NCI-H345 (cell line): Measurements from ENCODE around the gene BFSP2.

ENCODE experiments used
- DNase-seq: peaks from one replicate; lab custom pipeline; 2025; lab: John Stamatoyannopoulos, UW

Gene BFSP2

DNA sequence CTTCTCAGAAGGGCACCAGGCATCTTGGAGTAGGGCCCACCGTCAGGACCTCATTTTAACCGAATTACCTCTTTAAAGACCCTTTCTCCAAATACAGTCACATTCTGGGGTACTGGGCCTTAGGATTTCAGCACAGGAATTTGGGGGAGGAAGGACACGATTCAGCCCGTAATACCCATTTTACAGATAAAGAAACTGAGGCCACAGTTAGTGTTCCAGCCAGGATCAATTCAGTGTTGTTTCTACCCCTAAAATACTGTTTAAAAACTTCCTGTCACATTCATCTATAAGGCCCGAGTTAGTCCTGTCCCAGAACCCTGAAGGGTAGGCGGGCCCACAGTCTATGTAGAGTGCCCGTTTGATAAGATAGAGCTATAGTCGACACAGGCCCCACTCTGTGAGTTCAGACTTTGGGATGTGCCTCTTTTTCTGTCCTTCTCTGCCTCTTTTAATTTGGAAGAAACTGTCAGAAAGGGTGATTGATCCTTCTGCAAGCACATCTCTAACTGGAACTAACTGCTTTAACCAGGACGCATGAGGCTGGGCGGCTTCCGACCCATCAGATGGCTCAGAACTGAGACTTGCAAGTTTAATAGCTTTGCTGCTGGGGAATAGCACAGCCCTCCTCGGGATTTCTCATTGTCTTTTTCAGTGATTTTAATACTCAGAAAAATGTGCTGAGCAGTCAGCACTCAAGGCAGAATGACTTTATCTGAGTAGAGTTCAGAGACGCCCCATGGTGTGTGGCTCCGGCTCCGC, 19.5 kb downstream of the BFSP2 start:
- DNase-seq, result no peak

DNA sequence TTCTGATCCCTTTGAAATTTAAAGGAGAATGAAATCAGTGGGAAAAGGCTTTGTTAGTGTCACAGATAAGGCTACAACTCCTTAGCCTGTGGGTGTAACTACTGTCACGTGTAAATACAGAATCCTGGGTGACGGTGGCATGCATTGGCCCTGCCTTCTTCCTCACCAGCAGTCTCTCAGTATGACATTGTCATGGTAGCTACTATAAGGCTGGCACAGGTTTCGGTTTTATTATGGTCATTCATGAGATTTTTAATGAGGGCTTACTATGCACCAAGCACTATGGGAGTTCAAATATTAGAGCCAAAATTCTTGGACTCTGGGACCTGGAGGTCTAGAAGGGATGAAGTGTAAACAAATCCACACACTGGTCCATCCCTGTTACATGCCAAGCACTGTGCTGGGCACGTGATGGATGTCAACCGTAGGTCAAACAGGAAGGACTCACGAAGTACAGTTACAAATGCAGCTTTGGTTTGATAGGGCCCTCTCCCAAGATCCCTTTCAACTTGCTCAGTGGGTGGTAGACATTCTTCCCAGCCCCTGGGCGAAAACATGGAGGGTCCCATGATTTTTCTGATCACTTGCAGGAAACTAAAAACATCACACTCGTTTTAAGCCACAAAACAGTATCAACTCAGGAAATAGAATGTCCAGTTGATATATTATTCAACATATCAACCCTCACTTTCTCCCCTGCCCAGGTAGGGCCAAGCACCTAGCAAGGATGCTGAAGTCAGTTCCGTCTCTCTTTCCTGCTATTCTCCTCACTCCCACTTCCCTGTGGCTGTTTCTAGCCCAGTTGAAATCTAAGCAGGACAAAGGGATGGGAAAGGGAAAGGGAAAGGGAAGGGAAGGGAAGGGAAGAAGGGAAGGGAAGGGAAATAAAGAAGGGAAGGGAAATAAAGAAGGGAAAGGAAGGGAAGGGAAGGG, 25.3 kb downstream of the BFSP2 start:
- DNase-seq, result no peak

DNA sequence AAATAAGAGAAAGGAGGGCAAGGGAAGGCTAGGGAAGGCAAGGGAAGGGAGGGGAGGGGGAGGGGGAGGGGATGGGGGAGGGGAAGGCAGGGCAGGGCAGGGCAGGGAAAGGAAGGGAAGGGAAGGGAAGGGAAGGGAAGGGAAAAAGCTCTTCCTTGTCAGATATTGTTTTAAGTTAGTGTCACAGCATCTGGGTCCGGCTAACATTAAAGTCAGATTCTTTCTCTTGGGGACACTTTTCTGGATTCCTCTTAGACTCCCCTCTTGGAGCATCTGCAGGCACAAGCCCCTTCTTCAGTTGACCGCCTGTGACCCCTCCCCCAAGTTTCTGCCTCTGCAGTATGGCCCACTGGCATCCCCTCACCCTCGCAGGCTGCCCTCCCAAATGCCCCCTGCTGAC, 26.0 kb downstream of the BFSP2 start:
- no peak for DNase-seq

DNA sequence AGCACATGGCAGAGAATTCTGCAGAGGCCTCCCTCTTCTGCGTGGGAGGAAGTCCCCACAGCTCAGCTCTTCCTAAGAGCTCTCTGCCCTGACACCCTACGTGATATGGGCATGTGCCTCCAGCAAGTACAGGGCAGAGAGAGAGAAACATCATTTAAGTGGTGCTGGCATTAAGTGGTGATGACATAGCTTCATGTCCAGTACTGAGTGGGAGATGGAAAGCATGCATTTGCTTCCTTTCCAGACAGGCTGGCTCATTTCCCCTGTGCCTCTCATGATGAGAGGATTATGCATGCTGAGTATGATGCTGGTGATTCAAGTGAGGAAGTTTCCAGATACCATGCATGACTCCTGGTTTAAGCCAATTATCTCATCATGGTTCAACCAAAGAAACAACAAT, 26.9 kb downstream of the BFSP2 start:
- DNase-seq, result no peak

DNA sequence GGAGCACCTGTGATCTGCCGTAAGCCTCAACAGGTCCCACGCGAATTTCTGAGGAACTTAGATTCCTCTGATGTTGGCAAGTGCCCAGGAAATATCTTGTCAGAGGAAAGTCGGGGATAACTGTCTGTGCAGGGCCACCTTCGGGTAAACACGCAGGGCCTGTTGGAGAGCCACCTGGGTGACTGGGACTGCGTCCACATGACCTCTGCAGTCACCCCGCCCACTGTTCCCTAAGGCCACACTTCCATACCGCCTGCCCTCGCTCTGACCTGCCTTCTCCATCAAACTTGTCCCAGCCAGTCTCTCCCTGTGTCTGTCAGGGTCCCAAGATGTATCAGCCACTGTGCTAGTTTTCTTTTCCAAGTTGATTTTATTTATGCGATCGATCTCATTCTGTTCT, 28.7 kb downstream of the BFSP2 start:
- DNase-seq, result no peak

DNA sequence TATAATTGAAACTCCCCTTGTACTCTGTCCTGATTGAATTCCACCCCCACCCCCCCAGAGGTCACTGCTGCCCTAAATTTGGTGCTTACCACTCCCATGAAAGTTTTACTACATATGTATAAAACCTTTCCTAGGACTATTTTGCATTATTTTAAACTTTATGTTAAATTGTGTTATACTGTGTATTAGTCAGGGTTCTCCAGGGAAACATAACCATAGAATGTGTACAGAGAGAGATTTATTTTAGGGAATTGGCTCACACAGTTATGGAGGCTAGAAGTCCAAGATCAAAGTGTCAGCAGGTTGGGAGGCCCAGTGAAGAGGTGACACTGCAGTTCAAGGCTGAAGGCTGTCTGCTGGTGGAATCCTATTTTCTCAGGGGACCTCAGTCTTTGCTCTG, 29.2 kb downstream of the BFSP2 start:
- DNase-seq, result no peak

DNA sequence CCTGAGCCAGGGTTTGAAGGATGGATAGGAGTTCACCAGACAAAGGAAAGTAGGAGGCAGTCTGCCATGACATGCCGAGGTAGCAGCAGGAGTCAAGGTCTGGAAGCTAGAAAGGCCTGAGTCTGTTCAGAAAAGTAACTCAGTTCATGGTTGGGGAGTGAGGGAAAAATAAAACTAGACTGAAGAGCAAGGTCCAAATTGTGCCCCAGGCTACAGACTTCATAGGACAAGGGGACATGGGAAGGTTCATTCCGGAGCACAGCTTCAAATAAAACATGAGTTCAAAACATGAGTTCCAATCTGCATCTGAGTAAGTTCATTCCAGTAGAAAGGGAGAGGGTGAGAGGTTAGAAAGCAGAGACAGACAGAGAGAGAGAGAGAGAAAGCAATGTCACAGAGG, 39.7 kb downstream of the BFSP2 start:
- DNase-seq, result no peak

DNA sequence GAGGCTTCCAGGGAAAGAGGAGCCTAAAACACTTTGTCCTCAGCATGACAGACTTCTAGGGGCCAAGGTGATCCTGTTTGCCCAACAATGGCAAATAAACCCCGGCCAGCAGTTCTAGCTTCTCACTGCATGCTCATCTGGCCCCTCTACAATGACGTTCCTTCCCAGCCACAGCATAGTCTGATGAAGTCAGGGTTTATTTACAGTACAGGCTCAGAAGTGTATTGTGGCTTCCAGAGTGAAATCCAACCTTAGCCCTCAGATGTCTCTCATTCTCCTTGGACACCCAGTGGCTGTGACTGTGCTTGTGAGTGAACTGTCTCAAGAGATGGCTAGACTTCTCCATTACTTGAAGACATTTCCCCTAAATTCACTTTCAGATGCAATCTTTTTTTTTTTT, 40.8 kb downstream of the BFSP2 start:
- no peak for DNase-seq

DNA sequence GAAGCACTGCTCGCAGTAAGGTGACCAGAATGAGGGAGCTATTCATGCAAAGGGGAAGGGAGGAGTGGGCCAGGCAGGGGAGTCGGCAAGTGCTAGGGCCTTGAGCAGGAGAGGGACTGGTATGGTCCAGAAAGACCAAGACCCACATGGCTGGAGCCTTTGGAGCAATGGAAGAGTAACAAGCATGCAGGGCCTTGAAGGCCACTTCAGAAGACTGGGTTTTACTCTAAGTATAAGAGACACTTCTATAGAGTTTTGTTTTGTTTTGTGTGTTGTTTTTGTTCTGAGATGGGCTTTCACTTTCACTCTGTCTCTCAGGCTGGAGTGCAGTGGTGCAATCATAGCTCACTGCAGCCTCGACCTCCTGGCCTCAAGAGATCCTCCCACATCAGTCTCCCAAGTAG, 42.0 kb downstream of the BFSP2 start:
- DNase-seq, result no peak

DNA sequence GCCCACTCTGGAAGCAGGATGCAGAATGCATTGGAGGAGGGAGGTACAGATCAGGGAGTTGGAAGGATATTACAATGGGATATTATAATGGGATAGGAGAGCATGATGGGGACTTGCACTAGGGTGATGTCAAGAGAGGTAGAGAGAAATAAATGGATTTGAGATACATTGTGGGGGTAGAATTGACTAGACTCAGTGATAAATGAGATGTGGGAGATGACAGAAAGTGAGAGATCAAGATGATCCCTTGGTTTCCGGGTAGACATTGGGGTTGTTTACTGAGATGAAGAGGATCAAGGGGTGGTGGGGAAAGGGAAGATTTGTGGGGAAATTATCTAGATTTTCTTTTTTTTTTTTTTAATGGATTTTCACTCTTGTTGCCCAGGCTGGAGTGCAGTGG, 42.7 kb downstream of the BFSP2 start:
- DNase-seq, result no peak

DNA sequence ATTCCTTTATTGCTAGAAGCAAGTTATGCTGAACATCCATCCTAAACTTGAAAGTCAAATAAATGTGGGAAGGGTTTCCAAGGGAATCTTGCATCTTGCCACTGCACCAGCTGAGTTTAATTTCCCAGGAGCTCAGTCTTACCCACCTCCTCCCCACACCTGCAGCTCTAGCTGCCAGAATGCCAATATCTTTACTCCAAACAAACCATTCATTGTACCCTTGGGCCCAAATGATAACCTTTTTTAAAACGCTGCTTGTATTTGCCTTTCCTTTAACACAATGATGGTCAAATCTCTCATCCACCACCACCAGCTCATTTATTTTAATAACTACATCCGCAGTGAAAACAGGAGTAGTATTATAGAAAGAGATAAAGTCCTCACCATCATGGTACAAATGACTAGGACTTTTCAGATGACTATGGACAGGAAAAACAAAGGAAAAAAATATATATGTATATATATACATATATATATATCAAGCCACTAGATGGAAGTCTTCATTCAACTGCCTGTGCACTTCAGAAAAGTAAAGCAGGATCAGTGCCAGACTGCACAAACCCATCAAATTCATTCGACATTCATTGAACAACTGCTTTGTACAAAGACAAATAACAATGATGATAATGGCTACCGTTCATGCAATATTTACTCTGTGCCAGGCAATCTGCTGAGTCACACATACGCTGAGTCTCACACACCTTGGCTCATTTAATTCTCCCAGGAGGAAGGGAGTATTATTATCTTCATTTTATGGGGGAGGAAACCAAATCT, 44.0 kb downstream of the BFSP2 start:
- DNase-seq, result peak; percentile 29

DNA sequence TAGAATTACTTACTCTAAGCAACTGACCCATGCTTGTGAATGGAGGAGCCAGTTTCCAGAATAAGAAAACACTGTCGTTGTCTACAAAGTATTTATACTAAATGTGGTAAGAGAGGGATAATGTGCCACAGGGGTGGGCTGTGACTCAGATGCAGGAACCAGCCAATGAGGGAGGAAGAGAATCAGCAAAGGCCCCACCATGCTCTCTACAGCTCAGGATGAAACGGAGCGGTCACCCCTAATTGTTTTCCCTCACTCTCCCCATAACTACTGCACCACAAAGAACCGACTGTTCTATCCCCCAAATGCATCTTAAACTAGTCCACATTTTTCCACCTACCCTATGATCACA, 44.5 kb downstream of the BFSP2 start:
- DNase-seq, result no peak

DNA sequence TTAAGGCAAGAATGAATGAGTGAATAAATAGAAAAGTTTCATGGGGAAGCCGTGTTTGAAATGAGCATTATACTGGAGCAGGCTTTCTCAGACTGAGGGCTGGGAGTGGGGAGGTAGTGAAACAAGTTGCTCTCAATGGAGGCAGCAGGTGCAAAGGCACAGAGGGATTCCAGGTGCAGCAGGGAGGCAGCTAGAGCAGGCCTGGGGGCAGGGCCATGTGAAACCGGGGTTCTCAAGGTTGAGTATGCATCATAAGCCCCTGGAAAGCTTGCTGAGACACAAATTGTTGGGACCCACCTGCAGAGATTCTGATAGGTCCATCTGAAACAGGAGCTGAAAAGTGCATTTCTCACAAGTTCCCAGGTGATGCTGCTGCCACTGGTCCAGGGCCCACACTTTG, 45.3 kb downstream of the BFSP2 start:
- no peak for DNase-seq

DNA sequence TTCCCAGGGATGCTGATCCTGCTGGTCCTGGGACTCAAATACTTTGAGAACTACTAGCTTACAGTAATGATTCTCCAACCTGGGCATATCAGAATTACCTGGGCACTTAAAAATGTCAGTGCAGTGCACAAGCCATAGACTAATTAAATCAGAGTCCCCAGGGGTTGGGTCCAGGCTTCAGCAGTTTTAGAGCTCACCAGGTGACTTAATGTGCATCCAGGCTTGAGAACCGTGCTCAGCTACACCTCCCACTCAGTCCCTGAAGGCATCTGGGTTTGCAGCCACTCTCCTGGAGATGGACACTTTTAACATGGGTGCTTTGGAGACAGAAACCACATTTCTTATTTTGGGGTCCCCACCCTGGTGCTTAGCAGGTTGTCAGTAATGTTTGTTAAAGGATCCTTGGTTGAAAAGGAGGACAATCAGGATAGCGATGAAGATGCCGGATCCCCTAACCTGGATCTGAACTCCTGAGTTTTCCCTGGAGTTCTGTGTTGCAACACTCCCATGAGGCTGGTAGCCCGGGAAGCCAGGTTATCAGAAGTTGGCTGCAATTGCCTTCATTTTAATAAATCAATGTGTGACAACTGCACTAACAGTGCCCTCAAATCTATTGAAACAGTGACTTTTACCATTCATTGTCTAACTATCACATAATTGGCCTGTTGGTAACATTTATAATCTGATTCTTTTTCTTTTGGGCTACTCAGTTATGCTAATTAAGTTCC, 48.1 kb downstream of the BFSP2 start:
- DNase-seq, result no peak

DNA sequence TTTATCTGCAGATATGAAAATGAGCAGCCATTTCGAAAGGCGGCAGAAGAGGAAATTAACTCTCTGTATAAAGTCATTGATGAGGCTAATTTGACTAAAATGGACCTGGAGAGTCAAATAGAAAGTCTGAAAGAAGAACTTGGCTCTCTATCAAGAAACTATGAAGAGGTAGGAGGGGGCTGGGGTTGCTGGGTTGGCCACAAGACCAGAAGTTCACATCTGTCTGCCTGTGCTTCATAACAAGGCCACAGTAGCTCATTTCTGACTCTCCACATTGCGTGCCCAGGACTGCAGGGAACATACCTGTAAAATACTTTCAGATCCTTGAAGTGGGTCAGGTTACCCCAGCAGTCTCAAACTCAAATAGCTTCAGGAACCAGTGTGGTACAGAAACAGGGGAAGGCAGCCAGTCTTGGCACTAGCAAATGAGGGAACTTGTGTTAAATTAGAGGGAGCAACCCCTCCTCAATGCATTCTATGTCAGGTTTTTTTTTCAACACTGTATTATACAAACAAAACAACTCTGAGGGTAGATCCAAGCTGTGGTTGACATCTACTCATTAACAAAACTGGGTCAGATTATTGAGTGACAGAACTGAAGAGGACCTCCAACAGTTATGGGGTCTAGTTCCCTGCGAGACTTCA, 48.7 kb downstream of the BFSP2 start:
- no peak for DNase-seq

DNA sequence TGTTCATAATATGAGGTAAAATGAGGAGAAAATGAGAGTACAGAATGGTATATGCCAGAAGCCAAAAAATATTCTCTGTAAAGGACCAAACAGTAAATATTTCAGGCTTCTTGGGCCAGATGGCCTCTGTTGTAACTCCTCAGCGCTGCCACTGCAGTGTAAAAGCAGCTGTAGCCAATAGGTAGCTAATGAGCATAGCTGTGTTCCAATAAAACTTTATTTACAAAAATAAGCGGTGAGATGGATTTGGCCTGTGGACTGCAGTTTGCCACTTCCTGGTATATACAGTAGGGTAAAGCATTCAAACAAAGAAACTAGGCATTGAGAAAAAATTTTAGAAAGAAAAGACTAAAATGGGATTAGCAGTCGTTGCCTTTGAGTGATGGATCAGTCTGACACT, 51.5 kb downstream of the BFSP2 start:
- no peak for DNase-seq

DNA sequence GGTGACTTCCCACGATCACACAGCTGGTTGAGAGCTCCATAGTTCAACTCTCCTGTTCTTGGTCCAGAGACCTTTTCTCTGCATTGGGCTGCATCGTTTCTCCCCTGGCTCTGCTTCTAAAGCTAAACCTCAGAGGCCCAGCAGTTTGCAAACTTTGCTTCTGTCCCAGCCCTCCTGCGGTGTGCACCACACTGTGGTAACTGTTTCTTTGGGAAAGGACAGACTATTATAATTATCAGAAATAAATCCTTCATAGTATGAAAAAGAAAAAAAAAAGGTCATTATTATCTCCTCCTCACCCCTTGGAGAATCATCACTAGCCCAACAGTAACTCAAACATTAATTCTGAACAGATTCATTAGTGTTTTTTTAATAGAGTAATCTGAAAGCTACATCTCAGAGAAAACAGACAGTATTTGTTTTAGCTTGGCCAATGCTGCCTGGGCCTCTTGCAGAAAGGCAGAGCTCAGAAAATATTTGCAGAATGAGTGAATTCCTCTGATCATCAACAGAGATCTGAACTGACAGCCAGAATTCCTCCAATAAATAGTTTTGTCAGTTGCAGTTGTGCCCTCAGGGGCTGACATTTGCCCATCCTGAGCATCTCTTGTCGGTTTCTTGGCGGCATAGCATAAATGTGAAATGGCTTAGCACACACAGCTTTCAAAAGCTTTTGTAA, 52.9 kb downstream of the BFSP2 start:
- no peak for DNase-seq

DNA sequence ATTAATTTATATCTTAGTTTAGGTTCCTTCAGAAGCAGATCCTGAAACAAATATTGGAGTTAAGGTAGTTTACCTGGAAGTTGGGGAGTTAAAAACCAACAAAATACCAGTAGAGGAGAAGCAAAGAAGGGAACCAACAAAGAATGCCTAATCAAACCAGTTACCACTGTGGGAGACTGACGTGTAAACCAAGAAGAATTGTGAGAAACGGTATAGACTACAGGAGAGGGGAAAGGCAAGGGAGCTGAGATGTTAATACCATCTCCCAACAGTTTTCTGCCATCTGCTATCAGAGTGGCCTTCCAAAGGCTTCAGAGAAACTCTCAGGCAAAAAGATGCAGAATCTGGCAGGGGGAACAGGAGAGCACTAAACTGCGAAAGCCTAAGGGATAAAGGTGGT, 53.5 kb downstream of the BFSP2 start:
- no peak for DNase-seq

DNA sequence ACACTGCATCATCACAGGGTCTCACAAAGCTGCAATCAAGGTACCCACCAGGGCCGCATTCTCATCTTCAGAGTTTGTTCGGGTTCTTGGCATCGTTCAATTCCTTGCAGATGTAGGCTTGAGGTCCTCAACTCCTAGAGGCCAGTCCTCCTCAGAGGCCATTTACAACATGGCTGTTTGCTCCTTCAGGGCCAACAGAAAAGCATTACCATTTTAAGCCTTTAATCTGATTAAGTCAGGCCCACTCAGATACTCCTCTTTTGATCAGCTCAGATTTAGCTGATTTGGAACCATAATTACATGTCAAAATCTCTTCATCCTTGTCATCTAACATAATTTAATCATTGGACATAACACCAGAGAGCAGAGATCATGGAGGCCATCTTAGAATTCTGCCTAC, 55.4 kb downstream of the BFSP2 start:
- no peak for DNase-seq

DNA sequence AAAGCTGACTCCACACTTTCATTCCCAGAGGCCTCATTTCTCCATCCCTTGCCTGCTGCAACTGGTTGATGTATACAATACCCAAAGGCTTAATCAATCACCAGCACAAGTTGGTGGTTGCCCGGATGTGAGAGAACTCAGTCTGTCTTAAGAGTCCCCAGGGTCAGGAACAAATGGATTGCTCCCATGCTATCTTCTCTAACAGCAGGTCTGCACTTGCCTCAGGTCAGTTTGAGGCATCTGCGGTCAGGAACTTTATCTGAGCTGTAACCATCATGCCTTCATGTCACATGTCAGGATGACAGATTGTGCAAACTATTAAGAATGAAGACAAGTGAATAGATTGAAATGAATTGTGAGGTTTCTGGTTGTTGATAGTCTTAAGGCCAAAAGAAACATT, 56.1 kb downstream of the BFSP2 start:
- DNase-seq, result no peak

DNA sequence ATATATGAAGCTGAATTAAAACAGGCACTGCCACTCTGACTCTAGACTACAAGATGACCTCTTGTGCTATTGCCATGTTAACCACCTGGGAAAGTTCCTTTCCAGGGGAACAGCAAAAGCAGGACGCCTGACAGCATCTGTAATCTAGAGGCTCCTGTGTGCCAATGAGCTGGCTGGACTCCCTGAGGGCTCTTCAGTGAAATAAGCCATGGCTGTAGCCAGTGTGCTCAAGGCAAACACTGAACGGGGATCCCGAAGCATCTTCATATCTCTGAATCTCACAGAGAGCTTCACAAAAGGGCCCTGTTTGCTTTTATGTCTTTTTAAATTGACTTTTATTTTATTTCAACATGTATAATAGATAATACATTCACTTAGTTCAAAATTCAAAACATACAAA, 57.2 kb downstream of the BFSP2 start:
- DNase-seq, result no peak
